ENCODE results near the gene LLPH.
"Not testable (repeated sequence)": the region's sequence is repeated elsewhere in the genome, so short reads cannot be mapped to it uniquely, and the experiment has no call there.

Gene LLPH

DNA sequence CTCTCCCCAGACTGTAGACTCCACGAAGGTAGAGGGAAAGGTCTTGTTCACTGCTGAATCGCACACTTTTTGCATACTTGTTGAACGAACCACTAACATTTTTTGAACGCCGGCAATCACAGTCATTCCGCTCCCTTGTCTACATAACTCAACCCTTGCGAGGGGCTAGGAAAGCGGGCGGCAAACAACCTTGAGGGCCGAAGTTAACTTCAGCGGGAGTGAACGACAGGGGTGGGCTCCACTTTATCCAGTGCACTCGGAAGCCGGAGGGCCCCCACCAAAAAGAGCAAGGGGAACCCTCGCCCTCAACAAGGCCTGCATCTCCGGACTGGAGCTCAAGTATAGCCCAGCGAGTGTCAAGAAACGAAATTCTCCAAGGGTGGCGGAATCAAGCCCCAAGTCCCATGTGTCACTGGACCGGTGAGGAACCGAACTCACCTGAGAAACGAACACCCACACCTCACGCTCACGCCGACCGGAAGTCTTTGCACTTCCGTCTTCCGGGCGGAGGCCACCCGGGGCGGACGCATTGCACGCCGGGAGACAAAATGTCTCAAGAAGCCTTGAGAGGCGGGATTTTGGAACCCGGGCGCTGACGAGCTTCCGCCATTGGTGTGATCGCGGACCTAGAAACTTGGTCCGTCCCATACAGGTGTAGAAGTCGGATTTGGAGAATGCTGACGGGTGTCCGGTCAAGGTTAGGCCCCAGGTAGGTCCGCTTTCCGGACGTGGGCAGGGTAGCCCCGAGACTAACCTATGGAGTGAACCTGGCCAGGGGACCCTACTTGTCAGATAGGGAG, at the start of gene LLPH:
LLPH (minus strand) TSS at position 484 of the 800 bp plus-strand sequence. CDS start 1,644 bp downstream, outside the sequence.
- peak; percentile 87 for DNase-seq (ENCODE audit: low spot score)

DNA sequence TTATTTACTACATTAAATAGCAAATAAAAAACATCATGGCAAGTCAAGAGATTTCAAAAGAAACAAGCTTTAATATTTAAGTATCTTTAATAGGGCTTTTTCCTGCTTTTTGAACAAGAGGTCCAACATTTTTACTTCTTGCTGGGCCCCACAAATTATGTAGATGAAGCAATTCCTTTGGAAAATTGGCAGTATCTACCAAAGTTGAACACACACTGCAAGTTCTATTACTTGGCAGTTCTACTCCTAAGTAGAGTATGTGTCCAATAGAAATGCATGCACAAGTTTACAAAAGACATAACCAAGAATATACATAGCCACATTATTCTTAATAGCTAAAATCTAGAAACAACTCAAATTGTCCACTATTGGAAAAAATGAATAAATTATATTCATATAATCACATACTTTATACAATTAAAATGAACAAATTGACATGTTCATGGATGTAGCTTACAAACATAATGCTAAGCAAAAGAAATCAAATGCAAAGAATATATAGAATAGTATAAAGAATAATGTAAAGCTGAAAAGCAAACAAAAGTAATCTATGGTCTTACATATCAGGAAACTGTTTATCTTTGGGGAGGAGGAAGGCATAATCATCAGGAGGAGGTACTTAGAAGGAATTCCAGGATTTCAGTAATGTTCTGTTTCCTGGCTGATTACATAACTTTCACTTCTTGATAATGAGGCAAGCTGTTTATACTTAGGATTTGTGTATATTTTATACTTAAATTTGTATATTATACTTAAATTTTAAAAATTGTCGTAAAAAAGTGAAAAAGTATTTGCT, 45.8 kb upstream of the LLPH start:
- no peak for DNase-seq (ENCODE audit: low spot score)

DNA sequence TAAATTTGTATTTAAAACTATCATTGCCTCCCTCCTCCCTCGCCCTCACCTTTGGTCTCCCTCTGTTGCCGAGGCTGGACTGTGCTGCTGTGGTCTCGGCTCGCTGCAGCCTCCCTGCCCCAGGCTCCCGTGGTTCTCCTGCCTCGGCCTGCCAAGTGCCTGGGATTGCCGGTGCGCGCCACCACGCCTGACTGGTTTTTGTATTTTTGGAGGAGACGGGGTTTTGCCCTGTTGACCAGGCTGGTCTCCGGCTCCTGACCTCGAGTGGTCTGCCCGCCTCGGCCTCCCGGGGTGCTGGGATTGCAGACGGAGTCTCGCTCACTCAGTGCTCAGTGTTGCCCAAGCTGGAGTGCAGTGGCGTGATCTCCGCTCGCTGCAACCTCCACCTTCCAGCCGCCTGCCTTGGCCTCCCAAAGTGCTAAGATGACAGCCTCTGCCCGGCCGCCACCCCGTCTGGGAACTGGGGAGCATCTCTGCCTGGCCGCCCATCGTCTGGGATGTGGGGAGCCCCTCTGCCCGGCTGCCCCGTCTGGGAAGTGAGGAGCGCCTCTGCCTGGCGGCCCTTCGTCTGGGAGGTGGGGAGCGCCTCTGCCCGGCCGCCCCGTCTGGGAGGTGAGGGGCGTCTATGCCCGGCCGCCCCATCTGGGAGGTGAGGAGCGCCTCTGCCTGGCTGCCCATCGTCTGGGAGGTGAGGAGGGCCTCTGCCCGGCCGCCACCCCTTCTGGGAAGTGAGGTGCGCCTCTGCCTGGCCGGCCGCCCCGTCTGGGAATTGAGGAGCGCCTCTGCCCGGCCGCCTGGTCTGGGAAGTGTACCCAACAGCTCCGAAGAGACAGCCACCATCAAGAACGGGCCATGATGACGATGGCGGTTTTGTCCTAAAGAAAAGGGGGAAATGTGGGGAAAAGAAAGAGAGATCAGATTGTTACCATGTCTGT, 44.1 kb upstream of the LLPH start:
- not testable (repeated sequence) for DNase-seq (ENCODE audit: low spot score)

DNA sequence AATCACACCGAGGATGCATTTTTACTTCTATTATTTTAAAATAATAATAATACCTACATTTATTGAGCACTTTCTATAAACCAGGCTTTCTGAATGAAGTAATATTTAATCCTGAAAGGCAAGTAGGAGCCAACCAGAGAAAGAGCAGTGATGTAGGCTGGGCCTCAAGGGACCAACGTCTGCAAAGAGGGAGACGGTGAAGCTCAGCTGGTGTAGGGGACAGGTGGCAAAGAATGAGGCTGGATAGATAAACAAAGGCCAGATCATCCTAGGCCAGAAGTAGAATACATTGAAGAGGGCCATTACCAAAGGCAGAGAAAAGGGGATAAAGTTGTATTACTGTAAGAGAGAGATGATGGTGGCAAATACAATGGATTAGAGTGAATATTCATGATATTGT, 40.1 kb upstream of the LLPH start:
- DNase-seq (ENCODE audit: low spot score): no peak

DNA sequence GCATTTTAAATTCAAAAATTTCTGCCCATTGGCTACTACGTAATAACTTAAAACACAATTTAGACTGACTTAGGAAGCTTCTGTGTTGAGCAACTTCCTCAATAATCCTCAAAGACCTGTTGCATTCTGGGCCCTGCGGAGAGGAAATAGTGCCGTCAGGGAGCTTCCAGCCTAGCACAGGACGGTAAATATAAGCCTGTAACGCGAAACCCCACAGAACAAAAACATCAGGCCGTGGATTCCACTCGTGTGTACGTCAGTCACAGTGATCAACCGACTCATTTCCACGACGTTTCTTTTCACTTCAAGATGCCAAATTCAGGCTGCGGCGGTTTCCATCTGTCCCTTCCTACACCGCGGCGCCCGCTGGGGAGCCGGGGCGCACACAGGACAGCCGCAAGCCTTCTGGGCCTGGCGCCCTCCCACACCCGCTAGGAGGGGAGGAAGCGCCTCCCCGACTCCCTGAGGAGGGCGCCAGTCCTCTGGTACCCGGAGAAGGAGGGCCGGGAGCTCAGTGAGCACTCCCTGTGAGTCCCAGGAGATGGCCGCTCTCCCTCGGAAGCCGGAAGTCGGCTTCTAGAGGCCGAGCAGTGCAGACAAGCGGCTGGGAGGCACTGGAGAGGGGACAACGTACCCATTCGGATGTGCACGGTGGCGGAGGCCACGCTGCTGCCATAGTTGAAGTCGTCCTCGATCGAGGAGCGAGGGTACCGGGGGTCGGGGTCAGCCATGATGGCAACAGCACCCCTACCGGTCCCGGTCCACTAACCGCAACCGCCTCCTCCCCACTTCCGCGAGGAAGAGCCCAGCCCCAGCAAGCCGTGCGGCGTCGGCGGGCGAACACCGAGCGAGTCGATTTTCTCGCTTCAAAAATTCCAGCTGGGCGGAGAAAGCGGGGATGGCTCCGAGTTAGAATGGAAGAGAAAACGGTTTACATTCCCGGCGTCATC, 38.9 kb upstream of the LLPH start, which contains the start of gene TMBIM4:
TMBIM4 (minus strand) TSS at position 776 of the 950 bp plus-strand sequence; CDS start at position 731, 45 bp downstream.
- DNase-seq (ENCODE audit: low spot score): peak; percentile 75

DNA sequence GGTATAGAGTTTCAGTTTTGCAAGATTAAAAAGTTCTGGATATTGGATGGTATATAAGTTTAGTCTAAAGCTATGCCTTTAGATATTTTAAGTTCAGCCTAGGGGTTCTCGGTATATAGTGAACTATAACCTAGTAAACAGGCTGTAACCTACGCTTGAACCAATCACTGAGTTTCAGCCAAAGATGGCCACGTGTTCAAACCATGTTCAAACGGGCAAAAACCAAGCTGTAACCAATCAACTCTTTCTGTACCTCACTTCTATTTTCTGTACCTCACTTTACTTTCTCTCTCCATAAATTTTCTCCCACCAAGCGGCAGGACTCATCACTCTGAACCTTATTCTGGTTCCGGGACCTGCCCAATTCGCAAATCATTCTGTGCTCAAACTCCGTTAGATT, 37.9 kb upstream of the LLPH start:
- DNase-seq (ENCODE audit: low spot score): no peak

DNA sequence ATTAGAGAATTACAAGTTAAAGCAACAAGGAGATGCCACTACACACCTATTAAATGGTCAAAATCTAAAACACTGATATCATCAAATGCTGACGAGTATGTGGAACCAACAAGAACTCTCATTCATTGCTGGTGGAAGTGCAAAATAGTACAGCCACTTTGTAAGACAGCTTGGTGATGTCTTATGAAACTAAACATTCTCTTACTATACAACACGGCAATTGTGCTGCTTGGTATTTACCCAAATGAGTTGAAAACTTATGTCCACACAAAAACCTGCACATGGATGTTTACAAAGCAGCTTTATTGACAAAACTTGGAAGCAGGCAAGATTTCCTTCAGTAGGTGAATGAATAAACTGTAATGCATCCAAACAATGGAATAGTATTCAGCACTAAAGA, 36.0 kb upstream of the LLPH start:
- no peak for DNase-seq (ENCODE audit: low spot score)

DNA sequence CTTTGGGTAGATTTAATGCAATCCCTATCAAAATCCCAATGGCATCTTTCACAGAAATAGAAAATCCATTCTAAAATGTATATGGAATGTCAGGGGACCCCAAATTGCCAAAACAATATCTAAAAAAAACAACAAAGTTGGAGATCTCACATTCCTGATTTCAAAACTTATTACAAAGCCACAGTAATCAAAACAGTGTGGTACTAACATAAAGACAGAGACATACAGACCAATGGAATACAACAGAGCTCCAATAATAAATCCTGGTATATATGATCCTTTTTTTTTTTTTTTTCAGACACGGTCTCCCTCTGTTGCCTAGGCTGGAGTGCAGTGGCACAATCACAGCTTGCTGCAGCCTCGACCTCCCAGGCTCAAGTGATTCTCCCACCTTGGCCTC, 34.6 kb upstream of the LLPH start:
- no peak for DNase-seq (ENCODE audit: low spot score)

DNA sequence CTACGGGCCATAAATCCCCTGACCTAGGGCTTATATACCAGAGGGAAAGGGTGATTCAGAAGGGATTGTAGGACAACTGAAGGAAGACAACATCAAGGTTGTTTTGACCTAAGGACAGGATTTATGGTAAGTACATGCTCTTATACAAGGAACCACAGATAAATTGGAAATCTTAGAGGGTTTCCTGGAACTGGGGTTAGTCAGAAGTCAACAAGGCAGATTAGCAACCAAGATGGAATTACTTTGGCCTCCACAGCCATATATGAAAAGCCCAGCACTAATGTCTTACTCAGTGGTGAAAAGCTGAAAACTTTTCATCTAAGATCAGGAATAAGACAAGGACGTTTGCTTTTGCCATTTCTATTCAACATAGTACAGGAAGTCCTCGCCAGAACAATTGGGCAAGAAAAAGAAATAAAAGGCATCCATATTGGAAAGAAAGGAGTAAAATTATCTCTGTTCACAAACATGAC, 33.8 kb upstream of the LLPH start:
- DNase-seq (ENCODE audit: low spot score): no peak

DNA sequence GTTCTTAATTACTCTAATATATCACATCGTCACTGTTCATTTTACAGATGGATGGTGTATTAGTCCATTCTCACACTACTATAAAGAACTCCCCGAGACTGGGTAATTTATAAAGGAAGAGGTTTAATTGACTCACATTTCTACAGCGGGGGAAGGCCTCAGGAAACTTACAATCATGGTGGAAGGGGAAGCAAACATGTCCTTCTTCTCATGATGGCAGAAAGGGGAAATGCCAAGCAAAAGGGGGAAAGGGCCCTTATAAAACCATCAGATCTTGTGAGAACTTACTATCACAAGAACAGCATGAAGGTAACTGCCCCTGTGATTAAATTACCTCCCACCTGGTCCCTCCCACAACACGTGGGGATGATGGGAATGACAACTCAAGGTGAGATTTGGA, 32.7 kb upstream of the LLPH start:
- no peak for DNase-seq (ENCODE audit: low spot score)

DNA sequence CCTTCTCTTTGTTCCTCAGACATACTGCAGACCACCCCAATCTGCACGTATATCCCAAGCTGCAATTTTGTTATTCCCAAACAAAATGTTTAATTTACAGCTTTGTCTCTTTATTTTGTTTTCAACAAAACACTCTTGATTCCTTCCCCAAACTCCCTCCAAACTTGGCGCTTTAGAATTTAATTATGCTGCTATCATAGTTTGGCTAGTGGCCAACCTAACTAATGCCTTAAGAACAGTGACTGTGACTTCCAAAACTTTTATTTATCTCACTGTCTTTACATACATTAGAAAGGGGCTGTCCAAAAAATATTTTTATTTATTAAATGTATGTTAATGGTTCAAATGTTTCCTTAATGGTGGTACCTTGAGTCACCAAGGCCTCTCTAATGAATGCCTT, 32.2 kb upstream of the LLPH start:
- DNase-seq (ENCODE audit: low spot score): no peak

DNA sequence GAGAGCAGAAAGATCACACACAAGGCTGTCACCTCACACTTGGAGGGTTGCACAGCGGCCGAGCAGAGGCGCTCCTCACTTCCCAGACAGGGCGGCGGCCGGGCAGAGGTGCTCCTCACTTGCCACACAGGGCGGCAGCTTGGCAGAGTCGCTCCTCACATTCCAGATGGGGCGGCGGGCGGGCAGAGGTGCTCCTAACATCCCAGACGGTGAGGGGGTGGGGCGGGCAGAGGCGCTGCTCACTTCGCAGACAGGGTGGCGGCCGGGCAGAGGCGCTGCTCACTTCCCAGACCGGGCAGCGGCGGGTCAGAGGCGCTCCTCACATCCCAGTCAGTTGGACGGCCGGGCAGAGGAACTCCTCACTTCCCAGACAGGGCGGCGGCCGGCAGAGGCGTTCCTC, 30.2 kb upstream of the LLPH start:
- no peak for DNase-seq (ENCODE audit: low spot score)

DNA sequence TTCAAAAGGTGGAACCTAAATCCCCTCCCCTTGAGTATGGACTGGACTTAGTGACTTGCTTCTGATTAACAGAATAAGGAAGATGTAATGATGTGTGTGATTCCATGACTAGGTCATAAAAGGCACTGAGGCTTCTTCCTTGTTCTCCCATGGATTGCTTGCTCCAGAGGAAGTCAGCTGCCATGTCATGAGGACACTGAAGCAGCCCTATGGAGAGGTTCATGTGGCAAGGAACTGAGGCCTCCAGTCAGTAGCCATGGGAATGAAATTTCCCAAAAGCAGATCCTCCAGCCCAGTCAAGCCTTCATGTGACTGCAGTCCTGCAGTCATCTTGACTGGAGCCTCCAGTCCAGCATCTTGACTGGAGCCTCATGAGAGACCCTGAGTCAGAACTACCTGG, 28.6 kb upstream of the LLPH start:
- no peak for DNase-seq (ENCODE audit: low spot score)

DNA sequence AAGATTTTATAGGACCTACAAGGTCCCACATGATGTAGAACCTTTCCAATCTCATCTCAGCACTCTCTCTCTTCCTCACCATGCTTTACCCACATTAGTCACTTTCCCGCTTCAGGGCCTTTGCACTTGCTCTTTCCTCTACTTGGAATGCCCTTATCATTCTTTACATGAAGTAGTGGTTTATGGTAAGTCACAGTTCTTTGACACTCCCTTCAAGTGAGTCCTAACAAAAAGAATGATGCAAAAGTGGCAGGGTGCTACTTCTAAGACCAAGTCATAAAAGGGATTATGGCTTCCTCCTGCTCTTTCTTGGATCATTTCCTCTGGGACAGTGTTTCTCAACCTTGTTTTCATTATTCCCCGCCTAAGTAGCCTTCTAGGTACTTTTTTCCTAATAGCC, 26.1 kb upstream of the LLPH start:
- DNase-seq (ENCODE audit: low spot score): no peak

DNA sequence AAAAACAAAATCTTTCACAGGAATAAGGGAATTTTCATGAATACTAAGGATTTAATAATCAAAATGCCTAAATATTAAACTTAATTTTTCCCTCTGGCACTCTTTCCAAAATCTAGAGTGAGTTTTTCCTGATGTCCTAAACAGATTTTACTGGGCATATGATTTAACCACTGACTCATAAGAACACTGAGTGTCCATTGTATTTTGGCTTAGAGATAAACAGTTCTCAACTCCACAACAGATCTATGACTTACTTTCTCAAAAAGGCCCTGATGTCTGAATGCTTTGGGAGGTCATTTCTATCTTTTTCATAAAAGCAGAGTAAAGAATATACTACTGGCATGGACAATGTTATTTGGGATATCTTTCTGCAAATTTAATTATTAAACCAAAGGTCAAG, 24.2 kb upstream of the LLPH start:
- DNase-seq (ENCODE audit: low spot score): peak; percentile 57

DNA sequence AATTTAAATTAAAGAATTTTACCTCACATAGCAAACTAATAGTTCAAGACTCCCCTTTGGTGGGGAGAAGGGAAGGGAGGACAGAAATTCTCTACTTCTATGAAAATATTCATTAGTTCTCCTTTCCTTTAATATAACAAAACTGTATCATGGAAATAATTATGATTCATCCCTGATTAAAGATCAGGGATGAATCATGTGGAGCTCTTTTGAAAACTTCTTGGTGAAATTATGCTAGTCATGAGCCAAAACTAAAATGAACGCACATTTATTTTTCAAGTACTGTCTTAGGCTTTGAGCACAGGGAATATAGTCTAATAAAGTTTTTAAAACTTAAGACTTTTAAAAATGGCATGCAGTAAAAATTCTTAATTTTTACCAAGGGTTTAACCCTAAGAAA, 22.2 kb upstream of the LLPH start:
- DNase-seq (ENCODE audit: low spot score): peak; percentile 10

DNA sequence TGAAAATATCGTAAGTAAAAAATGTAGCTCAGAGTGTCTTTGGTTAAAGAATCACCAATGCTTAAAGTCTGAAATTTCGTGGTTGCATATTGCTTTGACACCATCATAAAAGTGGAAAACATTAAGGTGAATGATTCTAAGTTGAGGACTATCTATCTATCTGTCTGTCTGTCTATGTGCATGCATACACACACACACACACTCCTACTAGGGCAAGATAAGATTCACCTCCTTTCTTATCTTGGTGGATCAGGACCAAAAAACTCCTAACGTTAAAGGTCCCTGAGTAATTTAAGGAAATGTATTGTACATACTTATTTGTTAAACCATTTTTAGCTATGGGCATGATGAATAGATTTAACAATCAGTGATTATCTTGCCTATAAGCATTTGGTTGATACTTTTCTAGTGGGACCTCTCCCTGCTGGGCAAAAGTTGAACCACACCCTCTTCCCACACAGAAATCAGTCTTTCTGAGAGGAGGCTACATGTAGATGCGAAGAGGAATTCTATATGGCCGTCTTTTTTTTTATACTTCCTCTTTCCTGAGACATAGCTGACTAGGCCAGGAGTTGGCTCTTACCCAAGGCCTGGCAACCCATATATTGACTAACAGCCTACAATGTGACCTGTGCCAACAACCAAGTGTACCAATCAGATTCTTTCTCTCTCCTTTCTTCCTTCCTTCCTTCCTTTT, 19.3 kb upstream of the LLPH start:
- DNase-seq (ENCODE audit: low spot score): no peak

DNA sequence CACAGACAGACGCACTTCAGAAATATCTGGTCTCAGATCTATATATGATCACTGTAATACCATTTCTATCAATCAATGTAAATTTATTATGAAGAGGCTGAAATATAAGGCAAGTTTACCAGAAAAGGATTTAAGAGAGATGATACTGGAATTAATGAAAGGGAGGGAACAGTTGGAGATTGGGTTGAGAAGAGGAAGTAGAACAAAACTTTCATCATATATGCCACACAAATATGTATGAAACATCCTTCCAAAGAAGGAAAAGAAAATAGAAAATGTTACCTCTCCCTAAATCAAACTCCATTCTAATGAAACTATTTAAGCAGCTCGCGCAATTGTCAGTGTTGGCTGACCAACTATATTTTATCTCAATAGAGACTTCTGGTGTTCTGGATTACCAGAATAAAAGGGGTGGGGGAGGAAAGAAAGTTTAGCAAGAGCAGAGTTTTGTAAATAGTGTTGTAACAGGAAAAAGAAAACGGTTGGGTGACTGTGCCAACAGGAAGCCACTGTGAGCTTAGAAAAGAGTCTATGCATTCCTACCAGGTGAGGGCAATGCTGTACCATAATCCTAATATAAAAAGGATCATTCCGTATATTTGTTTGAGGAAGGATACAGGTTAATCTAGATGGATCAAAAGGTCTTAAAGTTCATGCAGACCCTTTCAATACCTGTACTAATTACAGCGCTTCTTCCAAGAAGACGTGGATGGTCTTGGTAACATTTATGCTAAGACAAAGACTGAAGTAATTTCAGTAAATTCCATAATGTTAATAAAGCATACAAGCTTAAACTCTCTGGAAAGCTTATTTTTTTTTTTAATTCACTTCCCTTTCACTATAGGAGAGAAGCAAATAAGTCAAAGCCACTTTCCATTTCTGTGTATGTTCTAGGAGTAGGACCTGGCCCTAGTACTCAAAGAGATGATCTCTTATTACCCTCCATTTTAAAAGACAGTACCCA, 14.5 kb upstream of the LLPH start:
- peak; percentile 53 for DNase-seq (ENCODE audit: low spot score)

DNA sequence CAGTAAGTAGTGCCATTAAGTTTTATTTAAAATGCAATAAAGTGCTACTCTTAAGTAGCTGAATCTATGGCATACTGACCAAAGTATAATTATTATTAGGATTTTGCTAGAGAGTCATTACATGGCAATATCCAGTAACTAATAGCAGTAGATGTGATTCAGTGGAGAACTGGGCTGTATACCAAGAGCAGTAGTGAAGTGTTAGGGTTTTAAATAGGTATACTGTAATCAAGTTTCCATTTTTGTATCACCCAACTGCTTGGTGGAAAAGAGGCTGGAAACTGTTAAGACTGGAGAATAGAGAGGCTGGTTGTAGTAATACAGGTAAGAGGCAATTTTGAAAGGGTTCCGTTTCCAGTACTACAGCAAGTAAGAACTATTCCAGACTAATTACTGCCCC, 13.3 kb upstream of the LLPH start:
- no peak for DNase-seq (ENCODE audit: low spot score)

All from COLO829 (cell line).